Neural cell (in vitro differentiated cells): Measurements from ENCODE around the gene PARVA. TPM values are rescaled to one million over a fixed set of nuclear protein-coding genes. Genes with fewer than 3 reads are reported as not detected.

Experiments
- H2AFZ ChIP-seq: fragments of 200-600, 300-800 bp; sonication (generic), shearing (Covaris generic); 2 replicates; pipeline ENCODE4 v1.6.0; 2014; ENCODE audit warnings: low read depth, mild to moderate bottlenecking, antibody characterized with exemption, low read length, moderate library complexity
- H3F3A ChIP-seq: fragments of 200-600 bp; shearing (Covaris generic); 2 replicates; pipeline ENCODE4 v1.6.1; 2016; ENCODE audit warnings: mild to moderate bottlenecking, moderate library complexity, mixed read lengths, antibody characterized with exemption, low read length; ENCODE audit not compliant: insufficient read depth, poor library complexity, severe bottlenecking
- H3K27ac ChIP-seq: fragments of 200-600, 300-800 bp; sonication (generic), shearing (Covaris generic); 2 replicates; pipeline ENCODE4 v1.5.1; 2014; ENCODE audit warnings: mild to moderate bottlenecking, low read length, moderate library complexity
- H3K27me3 ChIP-seq: fragments of 300-800, 200-600 bp; sonication (generic), shearing (Covaris generic); 2 replicates; pipeline ENCODE4 v1.6.0; 2014; ENCODE audit warnings: mild to moderate bottlenecking, low read depth, low read length, moderate library complexity; ENCODE audit not compliant: insufficient read depth
- H3K36me3 ChIP-seq: fragments of 300-800, 200-600 bp; sonication (generic), shearing (Covaris generic); 2 replicates; pipeline ENCODE4 v1.5.1; 2014; ENCODE audit warnings: mild to moderate bottlenecking, antibody characterized with exemption, low read length, moderate library complexity; ENCODE audit not compliant: insufficient read depth
- H3K4me2 ChIP-seq: fragments of 300-800, 200-600 bp; sonication (generic), shearing (Covaris generic); 2 replicates; pipeline ENCODE4 v1.6.0; 2014; ENCODE audit warnings: mild to moderate bottlenecking, low read length
- H3K4me3 ChIP-seq: fragments of 300-800, 200-600 bp; sonication (generic), shearing (Covaris generic); 2 replicates; pipeline ENCODE4 v1.5.1; 2014; ENCODE audit warnings: mild to moderate bottlenecking, low read length, moderate library complexity
- H3K79me2 ChIP-seq: fragments of 200-600 bp; shearing (Covaris generic); replicated peaks from 2 replicates; pipeline ENCODE4 v1.6.0; 2014; ENCODE audit warnings: mild to moderate bottlenecking, low read length, moderate library complexity; ENCODE audit not compliant: insufficient read depth
- H3K9ac ChIP-seq: fragments of 300-800, 200-600 bp; sonication (generic), shearing (Covaris generic); 2 replicates; pipeline ENCODE4 v1.6.1; 2016; ENCODE audit warnings: mild to moderate bottlenecking, low read length, mixed read lengths
- H3K9me2 ChIP-seq: fragments of 200-600 bp; shearing (Covaris generic); 2 replicates; pipeline ENCODE4 v1.6.1; 2016; ENCODE audit warnings: mild to moderate bottlenecking, low read length, mixed read lengths; ENCODE audit not compliant: insufficient read depth
- H3K9me3 ChIP-seq: fragments of 200-600, 300-800 bp; sonication (generic), shearing (Covaris generic); 2 replicates; pipeline ENCODE4 v1.6.1; 2016; ENCODE audit warnings: mild to moderate bottlenecking, mixed run types, low read length, moderate library complexity, mixed read lengths
- H4K20me1 ChIP-seq: fragments of 200-600 bp; shearing (Covaris generic); 2 replicates; pipeline ENCODE4 v1.6.1; 2016; ENCODE audit warnings: mild to moderate bottlenecking, mixed run types; ENCODE audit not compliant: insufficient read depth
- CTCF ChIP-seq: fragments of 450-650 bp; IDR thresholded peaks from 2 replicates; pipeline ENCODE4 v1.5.1; 2014; ENCODE audit warnings: antibody characterized with exemption, mild to moderate bottlenecking, moderate library complexity; ENCODE audit not compliant: poor library complexity, severe bottlenecking
- EP300 ChIP-seq: fragments of 450-650 bp; conservative IDR thresholded peaks from 2 replicates; pipeline ENCODE4 v1.6.1; 2014; ENCODE audit warnings: antibody characterized with exemption, mild to moderate bottlenecking, moderate library complexity; ENCODE audit not compliant: poor library complexity, severe bottlenecking
- EZH2 ChIP-seq: fragments of 200-600, 300-800 bp; shearing (Covaris generic), sonication (generic); IDR thresholded peaks from 2 replicates; pipeline ENCODE4 v1.6.1; 2014; ENCODE audit warnings: antibody characterized with exemption, low read length, borderline replicate concordance, mild to moderate bottlenecking; ENCODE audit not compliant: insufficient read depth, poor library complexity, severe bottlenecking
- MXI1 ChIP-seq: fragments of 450-650 bp; conservative IDR thresholded peaks from 2 replicates; pipeline ENCODE4 v1.6.1; 2014; ENCODE audit warnings: antibody characterized with exemption, mild to moderate bottlenecking; ENCODE audit not compliant: poor library complexity, severe bottlenecking
- POLR2AphosphoS5 ChIP-seq: IDR thresholded peaks from 2 replicates; pipeline ENCODE4 v1.6.1; 2012
- RAD21 ChIP-seq: fragments of 450-650 bp; conservative IDR thresholded peaks from 2 replicates; pipeline ENCODE4 v1.6.1; 2014; ENCODE audit warnings: antibody characterized with exemption, mild to moderate bottlenecking, moderate library complexity
- REST ChIP-seq: IDR thresholded peaks from 2 replicates; pipeline ENCODE4 v1.6.1; 2012; ENCODE audit warnings: borderline replicate concordance
- SMC3 ChIP-seq: fragments of 450-650 bp; conservative IDR thresholded peaks from 2 replicates; pipeline ENCODE4 v1.6.1; 2014; ENCODE audit warnings: antibody characterized with exemption, mild to moderate bottlenecking, moderate library complexity; ENCODE audit not compliant: poor library complexity
- TAF1 ChIP-seq: IDR thresholded peaks from 2 replicates; pipeline ENCODE4 v1.6.1; 2012; ENCODE audit warnings: low read depth
- polyA plus RNA-seq: library from polyadenylated mRNA; depleted of rRNA; stranded (reverse); fragments of >200 nt; gene quantifications from 2 replicates; pipeline ENCODE4 v1.2.3, GENCODE V29; 2014

Gene PARVA
- polyA plus RNA-seq, 1 donor from 2014 or later = 0.94 TPM

- H3K4me2 ChIP-seq = no peak overlapping the region
- H2AFZ ChIP-seq = no peak overlapping the region
- no peak overlapping the region for H3K27ac ChIP-seq
- H3K27me3 ChIP-seq = no peaks in the 10 kb centered on the region
- H3K9me3 ChIP-seq = no peaks in the 10 kb centered on the region
- H3K9ac ChIP-seq = no peak overlapping the region
- H3K4me3 ChIP-seq = no peak overlapping the region
- no peaks in the 10 kb centered on the region for H3F3A ChIP-seq
- no peaks in the 10 kb centered on the region for H4K20me1 ChIP-seq
- H3K36me3 ChIP-seq = no peaks in the 10 kb centered on the region
- TF ChIP-seq CTCF = no peak
- no peak for TF ChIP-seq EZH2
- no peak for TF ChIP-seq POLR2AphosphoS5
- H3K9me2 ChIP-seq = no peaks in the 10 kb centered on the region
- H3K79me2 ChIP-seq = no peaks in the 10 kb centered on the region
Observed at GRCh38 chr11:12542186-12542935, 165.0 kb downstream of the PARVA start.

GRCh38 chr11:12543596-12544415 lies 166.4 kb downstream of the PARVA start:
- Histone ChIP-seq H3K27ac (no peak overlapping the region), H3K36me3 (no peaks in the 10 kb centered on the region), H4K20me1 (no peaks in the 10 kb centered on the region), H3K4me2 (no peak overlapping the region), H3K9me3 (no peaks in the 10 kb centered on the region), H3K79me2 (no peaks in the 10 kb centered on the region), H2AFZ (no peak overlapping the region), H3K4me3 (no peak overlapping the region), H3F3A (no peaks in the 10 kb centered on the region), H3K9me2 (no peaks in the 10 kb centered on the region), H3K27me3 (no peaks in the 10 kb centered on the region), H3K9ac (no peak overlapping the region)
- TF ChIP-seq CTCF = no peak
- no peak for TF ChIP-seq EZH2
- TF ChIP-seq REST = no peak
- TF ChIP-seq SMC3 = no peak
- no peak for TF ChIP-seq TAF1
- TF ChIP-seq POLR2AphosphoS5 = no peak
- no peak for TF ChIP-seq EP300
- no peak for TF ChIP-seq RAD21
- no peak for TF ChIP-seq MXI1
